ENCODE data around the gene LGALS7B.
"Not testable (repeated sequence)": the region's sequence is repeated elsewhere in the genome, so short reads cannot be mapped to it uniquely, and the experiment has no call there.

The LGALS7B gene

DNA sequence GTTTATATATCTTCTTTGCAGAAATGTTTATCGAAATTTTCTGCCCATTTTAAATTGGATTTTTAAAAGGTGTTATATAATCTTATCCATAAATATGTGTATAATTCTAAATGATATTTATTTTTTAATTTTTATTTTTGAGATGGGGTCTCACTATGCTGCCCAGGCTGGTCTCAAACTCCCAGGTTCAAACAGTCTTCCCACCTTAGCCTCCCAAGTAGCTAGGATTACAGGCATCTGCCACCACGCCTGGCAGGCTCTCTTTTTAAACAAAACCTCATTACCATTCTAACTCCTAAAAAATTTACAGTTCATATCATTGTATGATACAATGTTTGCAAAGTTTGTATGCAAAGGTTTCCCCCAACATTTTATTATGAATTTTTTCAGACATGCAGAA, 7.2 kb downstream of the LGALS7B start:
- TF ChIP-seq, protein P1, sequence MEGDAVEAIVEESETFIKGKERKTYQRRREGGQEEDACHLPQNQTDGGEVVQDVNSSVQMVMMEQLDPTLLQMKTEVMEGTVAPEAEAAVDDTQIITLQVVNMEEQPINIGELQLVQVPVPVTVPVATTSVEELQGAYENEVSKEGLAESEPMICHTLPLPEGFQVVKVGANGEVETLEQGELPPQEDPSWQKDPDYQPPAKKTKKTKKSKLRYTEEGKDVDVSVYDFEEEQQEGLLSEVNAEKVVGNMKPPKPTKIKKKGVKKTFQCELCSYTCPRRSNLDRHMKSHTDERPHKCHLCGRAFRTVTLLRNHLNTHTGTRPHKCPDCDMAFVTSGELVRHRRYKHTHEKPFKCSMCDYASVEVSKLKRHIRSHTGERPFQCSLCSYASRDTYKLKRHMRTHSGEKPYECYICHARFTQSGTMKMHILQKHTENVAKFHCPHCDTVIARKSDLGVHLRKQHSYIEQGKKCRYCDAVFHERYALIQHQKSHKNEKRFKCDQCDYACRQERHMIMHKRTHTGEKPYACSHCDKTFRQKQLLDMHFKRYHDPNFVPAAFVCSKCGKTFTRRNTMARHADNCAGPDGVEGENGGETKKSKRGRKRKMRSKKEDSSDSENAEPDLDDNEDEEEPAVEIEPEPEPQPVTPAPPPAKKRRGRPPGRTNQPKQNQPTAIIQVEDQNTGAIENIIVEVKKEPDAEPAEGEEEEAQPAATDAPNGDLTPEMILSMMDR (conservative IDR thresholded peaks at IDR 0.05; ENCODE audit: low read length) = no peak
- DNase-seq (ENCODE audit: low read depth) = no peak
- H3K4me3 ChIP-seq (ENCODE audit: low read length) = no peak overlapping the region

DNA sequence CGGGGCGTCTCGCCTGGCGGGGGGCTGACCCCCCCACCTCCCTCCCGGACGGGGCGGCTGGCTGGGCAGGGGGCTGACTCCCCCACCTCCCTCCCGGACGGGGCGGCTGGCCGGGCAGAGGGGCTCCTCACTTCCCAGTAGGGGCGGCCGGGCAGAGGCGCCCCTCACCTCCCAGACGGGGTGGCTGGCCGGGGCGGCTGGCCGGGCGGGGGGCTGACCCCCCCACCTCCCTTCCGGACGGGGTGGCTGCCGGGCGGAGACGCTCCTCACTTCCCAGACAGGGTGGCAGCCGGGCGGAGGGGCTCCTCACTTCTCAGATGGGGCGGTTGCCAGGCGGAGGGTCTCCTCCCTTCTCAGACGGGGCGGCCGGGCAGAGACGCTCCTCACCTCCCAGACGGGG, 8.8 kb downstream of the LGALS7B start:
- not testable (repeated sequence) for H3K4me3 ChIP-seq (ENCODE audit: low read length); DNase-seq (ENCODE audit: low read depth)

- DNase-seq (ENCODE audit: low read depth) = no peak
- TF ChIP-seq, protein P1 (conservative IDR thresholded peaks at IDR 0.05; ENCODE audit: low read length) = no peak
- no peak overlapping the region for H3K4me3 ChIP-seq (ENCODE audit: low read length)
These were observed 10.1 kb downstream of the LGALS7B start for GRCh38 chr19:38799104-38799503.

DNA sequence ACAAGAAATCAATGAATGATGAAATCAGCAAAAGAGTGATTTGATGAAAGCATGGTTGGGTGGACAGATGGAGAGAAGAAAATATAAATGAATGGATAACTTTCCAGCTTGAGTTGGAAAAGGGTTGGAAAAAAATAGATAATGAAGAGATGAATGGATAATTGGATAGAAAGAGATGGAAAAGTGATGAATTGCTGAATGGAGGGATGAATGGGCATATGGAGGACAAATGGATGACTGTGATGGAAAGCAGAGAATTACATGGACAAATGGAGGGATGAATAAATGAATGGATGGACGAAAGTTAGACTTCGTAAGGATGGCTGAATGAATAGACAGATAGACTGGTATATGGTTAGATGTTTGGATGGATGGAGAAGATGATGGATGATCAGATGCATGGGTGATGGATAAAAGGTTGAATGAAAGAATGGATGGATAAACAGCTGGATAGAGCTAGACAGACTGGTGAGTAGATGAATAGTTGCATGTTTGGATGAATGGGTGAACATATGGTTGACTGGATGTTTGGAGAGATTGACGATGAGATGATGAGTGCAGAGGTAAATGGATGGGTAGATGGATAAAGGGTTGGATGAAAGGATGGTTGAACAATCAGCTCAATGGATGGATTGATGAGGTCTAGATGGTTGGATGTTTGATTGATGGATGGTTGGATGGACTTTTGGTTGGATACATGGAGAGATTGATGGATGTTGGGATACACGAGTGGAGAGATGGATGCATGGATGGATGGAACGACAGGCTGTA, 11.8 kb downstream of the LGALS7B start:
- H3K4me3 ChIP-seq (ENCODE audit: low read length) = no peak overlapping the region
- DNase-seq (ENCODE audit: low read depth) = no peak
- TF ChIP-seq, protein P1 (conservative IDR thresholded peaks at IDR 0.05; ENCODE audit: low read length) = no peak

GRCh38 chr19:38801359-38802095, 12.5 kb downstream of the LGALS7B start:
- no peak overlapping the region for H3K4me3 ChIP-seq (ENCODE audit: low read length)
- DNase-seq (ENCODE audit: low read depth) = no peak
- TF ChIP-seq, protein P1 (conservative IDR thresholded peaks at IDR 0.05; ENCODE audit: low read length) = no peak

DNA sequence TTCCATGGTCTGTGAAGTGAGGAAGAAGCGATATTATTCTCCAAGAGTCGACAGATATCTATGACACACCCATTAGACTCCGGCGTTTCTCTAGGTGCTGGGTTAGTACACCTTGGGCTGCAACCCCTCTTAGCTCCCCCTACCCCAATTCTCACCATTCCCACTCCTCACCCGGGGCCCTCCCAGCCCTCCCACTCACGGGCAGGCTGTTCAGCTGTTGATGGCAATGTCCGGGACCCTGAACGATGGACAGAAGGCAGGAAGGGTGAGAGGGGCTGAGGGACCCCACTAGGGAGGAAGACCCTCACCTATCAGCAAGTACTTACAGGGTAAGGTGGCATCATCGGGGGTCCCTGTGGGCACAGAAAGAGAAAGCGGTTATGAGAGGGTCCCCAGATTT, 14.5 kb downstream of the LGALS7B start:
- no peak overlapping the region for H3K4me3 ChIP-seq (ENCODE audit: low read length)
- TF ChIP-seq, protein P1 (conservative IDR thresholded peaks at IDR 0.05; ENCODE audit: low read length) = no peak
- no peak for DNase-seq (ENCODE audit: low read depth)

DNA sequence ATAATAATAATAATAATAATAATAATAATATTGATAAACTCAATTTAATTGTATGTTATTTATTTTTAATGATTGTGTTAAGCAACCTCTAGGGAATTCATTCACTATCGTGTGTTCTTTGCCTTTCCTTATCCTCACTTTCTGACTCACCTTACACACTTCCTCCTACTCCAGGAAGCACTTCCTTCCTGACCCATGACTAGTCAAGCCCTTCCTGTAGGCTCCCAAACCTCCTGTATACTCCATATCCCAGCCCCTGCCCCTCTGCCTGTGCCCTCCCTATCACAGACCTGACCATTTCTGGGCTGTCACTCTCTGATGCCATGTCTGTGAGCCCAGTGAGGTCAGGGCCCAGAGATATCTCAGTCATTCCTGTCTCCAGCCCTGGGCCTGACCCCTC, 16.2 kb downstream of the LGALS7B start:
- no peak for DNase-seq (ENCODE audit: low read depth)
- H3K4me3 ChIP-seq (ENCODE audit: low read length) = no peak overlapping the region
- TF ChIP-seq, protein P1 (conservative IDR thresholded peaks at IDR 0.05; ENCODE audit: low read length) = no peak

Data from AG10803 (cell line).